RWPE2 (cell line): Measurements from ENCODE around the gene TRIM28.
A peak's percentile ranks its signal among the peaks of the same experiment; 100 is the strongest.

ENCODE experiments used
- ATAC-seq: fragments of 200-7000 bp; cut with Tn5 transposase; 3 replicates; pipeline ENCODE4 v1.9.1; 2021; ENCODE audit warnings: low read depth
- DNase-seq: peaks from one replicate; pipeline ENCODE4 v3.0.0-alpha.2; 2020; ENCODE audit warnings: low spot score
- H3K27ac ChIP-seq: fragments of 450-650 bp; 2 replicates; pipeline ENCODE4 v1.5.1; 2017; ENCODE audit warnings: mild to moderate bottlenecking; ENCODE audit not compliant: poor library complexity, severe bottlenecking
- H3K27me3 ChIP-seq: fragments of 250-450 bp; sonication (Bioruptor Pico); 2 replicates; pipeline ENCODE4 v1.5.1; 2021; ENCODE audit warnings: mild to moderate bottlenecking, moderate library complexity; ENCODE audit not compliant: insufficient read depth, poor library complexity, severe bottlenecking
- H3K36me3 ChIP-seq: fragments of 250-450 bp; sonication (Bioruptor Pico); 2 replicates; pipeline ENCODE4 v1.5.1; 2020; ENCODE audit warnings: low read depth, mild to moderate bottlenecking, moderate library complexity
- H3K4me1 ChIP-seq: fragments of 250-450 bp; sonication (Bioruptor Pico); 2 replicates; pipeline ENCODE4 v1.5.1; 2021; ENCODE audit warnings: mild to moderate bottlenecking, moderate library complexity; ENCODE audit not compliant: insufficient read depth, poor library complexity, severe bottlenecking
- H3K4me3 ChIP-seq: fragments of 250-450 bp; sonication (Bioruptor Pico); 2 replicates; pipeline ENCODE4 v1.5.1; 2021; ENCODE audit warnings: mild to moderate bottlenecking, moderate library complexity; ENCODE audit not compliant: severe bottlenecking
- H3K9me3 ChIP-seq: fragments of 250-450 bp; sonication (Bioruptor Pico); 2 replicates; pipeline ENCODE4 v1.5.1; 2021; ENCODE audit warnings: mild to moderate bottlenecking, moderate library complexity; ENCODE audit not compliant: severe bottlenecking
- CTCF ChIP-seq: fragments of 450-650 bp; IDR thresholded peaks from one replicate; pipeline ENCODE4 v1.5.1; 2017; ENCODE audit warnings: mild to moderate bottlenecking, moderate library complexity; ENCODE audit not compliant: poor library complexity, severe bottlenecking

The TRIM28 gene

GRCh38 chr19:58543826-58544590, at the start of gene TRIM28:
Gene TRIM28, plus strand, starts transcription at chr19:58544064. Its CDS starts 694 bp downstream, at chr19:58544758.
- no peaks in the 10 kb centered on the region for H3K9me3 ChIP-seq
- ATAC-seq = peak; percentile 93
- H3K4me1 ChIP-seq = peaks cover 5% of the 10 kb centered on the region
- peaks cover 40% of the 10 kb centered on the region for H3K36me3 ChIP-seq
- H3K4me3 ChIP-seq = peak within 1 kb of the TSS; percentile 82
- no peak for TF ChIP-seq CTCF
- no peaks in the 10 kb centered on the region for H3K27me3 ChIP-seq
- DNase-seq = peak; percentile 96
- peak within 1 kb of the TSS; percentile 80 for H3K27ac ChIP-seq

- no peaks in the 10 kb centered on the region for H3K4me1 ChIP-seq
- DNase-seq = no peak
- no peak overlapping the region for H3K4me3 ChIP-seq
- H3K27me3 ChIP-seq = no peaks in the 10 kb centered on the region
- ATAC-seq = no peak
- no peak for TF ChIP-seq CTCF
- H3K36me3 ChIP-seq = no peaks in the 10 kb centered on the region
- H3K27ac ChIP-seq = no peak overlapping the region
- H3K9me3 ChIP-seq = no peaks in the 10 kb centered on the region
Measured at GRCh38 chr19:58497634-58498170, 46.2 kb upstream of the TRIM28 start.

GRCh38 chr19:58498316-58499020, 45.4 kb upstream of the TRIM28 start:
- Histone ChIP-seq H3K4me1 (no peaks in the 10 kb centered on the region), H3K4me3 (peak overlapping the region; percentile 60), H3K27me3 (no peaks in the 10 kb centered on the region), H3K9me3 (no peaks in the 10 kb centered on the region), H3K27ac (no peak overlapping the region), H3K36me3 (no peaks in the 10 kb centered on the region)
- DNase-seq = no peak
- no peak for TF ChIP-seq CTCF
- no peak; the same call in 2 of the 3 replicates for ATAC-seq

- peak; percentile 100 for DNase-seq
- Histone ChIP-seq H3K4me1 (no peaks in the 10 kb centered on the region), H3K36me3 (no peaks in the 10 kb centered on the region), H3K27ac (peak overlapping the region; percentile 49), H3K9me3 (no peaks in the 10 kb centered on the region), H3K27me3 (no peaks in the 10 kb centered on the region), H3K4me3 (peak overlapping the region; percentile 60)
- peak; percentile 98 for ATAC-seq
- TF ChIP-seq CTCF = no peak
Measured at GRCh38 chr19:58499021-58499927, 44.6 kb upstream of the TRIM28 start.
